Measurements from ENCODE around the gene SLC5A6. TPM values are rescaled to one million over a fixed set of nuclear protein-coding genes. Genes with fewer than 3 reads are reported as not detected.

Gene SLC5A6
- total RNA-seq, 1 experiment from 2014 or later = 111 TPM

DNA sequence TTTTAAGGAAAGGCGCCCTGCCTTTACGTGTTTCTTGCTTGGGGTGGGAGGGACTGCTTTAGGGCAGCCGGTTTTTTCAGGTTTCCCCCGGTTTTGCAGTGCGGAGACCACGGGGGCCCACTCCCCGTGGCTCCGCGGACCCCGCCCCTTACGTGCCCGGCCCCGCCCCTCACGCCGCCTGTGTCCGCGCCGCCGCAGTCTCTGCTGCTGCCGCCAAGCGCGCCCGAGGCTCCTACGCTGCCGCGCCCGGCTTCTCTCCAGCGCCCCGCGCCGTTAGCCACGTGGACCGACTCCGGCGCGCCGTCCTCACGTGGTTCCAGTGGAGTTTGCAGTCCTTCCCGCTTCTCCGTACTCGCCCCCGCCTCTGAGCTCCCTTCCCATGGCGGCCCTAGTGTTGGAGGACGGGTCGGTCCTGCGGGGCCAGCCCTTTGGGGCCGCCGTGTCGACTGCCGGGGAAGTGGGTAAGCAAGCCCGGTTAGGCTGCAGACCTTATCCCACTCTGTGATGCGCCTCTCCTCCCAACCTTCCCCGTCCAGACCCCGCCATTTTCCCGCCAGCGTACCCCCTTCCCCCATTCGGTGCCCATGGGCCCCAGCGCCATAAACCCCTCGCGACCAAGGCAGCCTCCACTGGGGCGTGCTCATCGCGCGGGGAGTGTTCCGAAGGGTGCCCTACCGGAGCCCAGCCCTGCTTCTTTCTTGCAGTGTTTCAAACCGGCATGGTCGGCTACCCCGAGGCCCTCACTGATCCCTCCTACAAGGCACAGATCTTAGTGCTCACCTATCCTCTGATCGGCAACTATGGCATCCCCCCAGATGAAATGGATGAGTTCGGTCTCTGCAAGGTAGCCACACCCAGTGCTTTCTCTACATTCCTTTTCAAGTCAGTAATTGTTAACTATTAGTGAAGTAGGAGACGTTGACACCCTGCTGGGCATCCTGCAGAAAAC, 5.4 kb upstream of the SLC5A6 start, which contains the start of gene CAD (continued):
- 0 out of 2 replicates have a peak, but pooled peaks have one; percentile 27 for TF ChIP-seq ZNF317 (CRISPR knock-in tag; IDR thresholded peaks at IDR 0.05; ENCODE audit: borderline replicate concordance, low read depth)
- peak; percentile 93 for TF ChIP-seq KAT7 (CRISPR knock-in tag; IDR thresholded peaks at IDR 0.05; ENCODE audit: borderline replicate concordance)
- TF ChIP-seq ATF1 (CRISPR knock-in tag; IDR thresholded peaks at IDR 0.05) = 0 out of 2 replicates have a peak, but pooled peaks have one; percentile 76
- peak; percentile 99 for TF ChIP-seq MAX (CRISPR knock-in tag; IDR thresholded peaks at IDR 0.05)
- TF ChIP-seq CREB1 (CRISPR knock-in tag; IDR thresholded peaks at IDR 0.05) = peak; percentile 91
- peak; percentile 97 for TF ChIP-seq HMGXB4 (CRISPR knock-in tag; IDR thresholded peaks at IDR 0.05)
- no peak for TF ChIP-seq ZNF396 (CRISPR knock-in tag; IDR thresholded peaks at IDR 0.05; ENCODE audit: borderline replicate concordance)
- TF ChIP-seq IRF2 (CRISPR knock-in tag; IDR thresholded peaks at IDR 0.05; ENCODE audit: borderline replicate concordance, low read depth) = no peak
- TF ChIP-seq ZNF138 (CRISPR knock-in tag; conservative IDR thresholded peaks at IDR 0.05) = no peak; the same call in 1 of the 2 replicates
- TF ChIP-seq GRHL2 (CRISPR knock-in tag; IDR thresholded peaks at IDR 0.05; ENCODE audit: insufficient replicate concordance, severe bottlenecking) = no peak
- TF ChIP-seq MYBL2 (CRISPR knock-in tag; IDR thresholded peaks at IDR 0.05) = peak; percentile 95
- TF ChIP-seq AR (CRISPR knock-in tag; IDR thresholded peaks at IDR 0.05) = no peak
- no peak for TF ChIP-seq MXD4 (CRISPR knock-in tag; IDR thresholded peaks at IDR 0.05; ENCODE audit: borderline replicate concordance)
- TF ChIP-seq, protein P1, sequence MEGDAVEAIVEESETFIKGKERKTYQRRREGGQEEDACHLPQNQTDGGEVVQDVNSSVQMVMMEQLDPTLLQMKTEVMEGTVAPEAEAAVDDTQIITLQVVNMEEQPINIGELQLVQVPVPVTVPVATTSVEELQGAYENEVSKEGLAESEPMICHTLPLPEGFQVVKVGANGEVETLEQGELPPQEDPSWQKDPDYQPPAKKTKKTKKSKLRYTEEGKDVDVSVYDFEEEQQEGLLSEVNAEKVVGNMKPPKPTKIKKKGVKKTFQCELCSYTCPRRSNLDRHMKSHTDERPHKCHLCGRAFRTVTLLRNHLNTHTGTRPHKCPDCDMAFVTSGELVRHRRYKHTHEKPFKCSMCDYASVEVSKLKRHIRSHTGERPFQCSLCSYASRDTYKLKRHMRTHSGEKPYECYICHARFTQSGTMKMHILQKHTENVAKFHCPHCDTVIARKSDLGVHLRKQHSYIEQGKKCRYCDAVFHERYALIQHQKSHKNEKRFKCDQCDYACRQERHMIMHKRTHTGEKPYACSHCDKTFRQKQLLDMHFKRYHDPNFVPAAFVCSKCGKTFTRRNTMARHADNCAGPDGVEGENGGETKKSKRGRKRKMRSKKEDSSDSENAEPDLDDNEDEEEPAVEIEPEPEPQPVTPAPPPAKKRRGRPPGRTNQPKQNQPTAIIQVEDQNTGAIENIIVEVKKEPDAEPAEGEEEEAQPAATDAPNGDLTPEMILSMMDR (IDR thresholded peaks at IDR 0.05) = no peak

DNA sequence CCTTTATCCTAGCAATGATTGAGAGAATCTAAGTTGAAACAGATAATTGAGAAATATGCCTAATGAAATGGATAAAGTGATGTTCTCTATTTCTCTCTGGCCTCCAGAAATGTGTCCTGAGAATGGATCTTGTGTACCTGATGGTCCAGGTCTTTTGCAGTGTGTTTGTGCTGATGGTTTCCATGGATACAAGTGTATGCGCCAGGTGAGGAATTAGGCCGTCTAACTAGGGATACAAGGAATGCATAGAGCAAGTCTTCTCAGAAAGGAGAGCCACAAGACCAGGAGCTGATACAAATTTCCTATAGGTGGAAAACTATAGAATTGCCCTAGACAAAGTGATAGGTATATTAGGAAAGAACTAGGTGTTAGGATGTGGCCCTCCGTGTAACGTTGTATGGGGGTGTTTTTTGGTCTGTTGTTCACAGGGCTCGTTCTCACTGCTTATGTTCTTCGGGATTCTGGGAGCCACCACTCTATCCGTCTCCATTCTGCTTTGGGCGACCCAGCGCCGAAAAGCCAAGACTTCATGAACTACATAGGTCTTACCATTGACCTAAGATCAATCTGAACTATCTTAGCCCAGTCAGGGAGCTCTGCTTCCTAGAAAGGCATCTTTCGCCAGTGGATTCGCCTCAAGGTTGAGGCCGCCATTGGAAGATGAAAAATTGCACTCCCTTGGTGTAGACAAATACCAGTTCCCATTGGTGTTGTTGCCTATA, 4.5 kb upstream of the SLC5A6 start:
- Mint-ChIP-seq H3K4me1 (peaks cover 30% of the 10 kb centered on the region), H3K9me3 (no peaks in the 10 kb centered on the region), H3K27ac (peak overlapping the region; percentile 98), H3K27me3 (ENCODE audit: low read depth) (no peaks in the 10 kb centered on the region), H3K4me3 (peak overlapping the region; percentile 90), H3K36me3 (peaks cover 35% of the 10 kb centered on the region)
- POLR2A ChIA-PET = interaction anchor here (1.0 to 1.5 kb wide), 3 partner anchors 82 to 140 kb away, joined by 3 to 5 read pairs (median 3); partner anchors contain the start of genes GTF3C2 and PREB
- CTCF ChIA-PET = interaction anchor here (1.5 kb wide), 2 partner anchors 47 to 83 kb away, joined by 3 to 5 read pairs; no protein-coding TSS in a partner anchor
- ATAC-seq (no peak), DNase-seq (ENCODE audit: low spot score) (no peak)
- TF ChIP-seq CREM (CRISPR knock-in tag; IDR thresholded peaks at IDR 0.05) = no peak
- TF ChIP-seq ZNF281 (CRISPR knock-in tag; IDR thresholded peaks at IDR 0.05) = no peak
- TF ChIP-seq RELA (CRISPR knock-in tag; IDR thresholded peaks at IDR 0.05; ENCODE audit: borderline replicate concordance) = no peak
- no peak for TF ChIP-seq FOXJ3 (CRISPR knock-in tag; IDR thresholded peaks at IDR 0.05; ENCODE audit: borderline replicate concordance)
- no peak for TF ChIP-seq USF2 (CRISPR knock-in tag; IDR thresholded peaks at IDR 0.05)
- no peak for TF ChIP-seq MYBL2 (CRISPR knock-in tag; IDR thresholded peaks at IDR 0.05)
- TF ChIP-seq PRRX2 (CRISPR knock-in tag; IDR thresholded peaks at IDR 0.05) = no peak
- TF ChIP-seq NFATC4 (CRISPR knock-in tag; IDR thresholded peaks at IDR 0.05) = no peak
- no peak for TF ChIP-seq ZBTB21 (CRISPR knock-in tag; IDR thresholded peaks at IDR 0.05; ENCODE audit: borderline replicate concordance)
- TF ChIP-seq ZNF396 (CRISPR knock-in tag; IDR thresholded peaks at IDR 0.05; ENCODE audit: borderline replicate concordance) = no peak

Data from WTC11 (cell line).